Ascending aorta (tissue), 2 donors: Measurements from ENCODE around the gene TNPO1. TPM values are rescaled to one million over a fixed set of nuclear protein-coding genes. Genes with fewer than 3 reads are reported as not detected.
A peak's percentile ranks its signal among the peaks of the same experiment; 100 is the strongest.

Experiments used
- DNase-seq, 2 donors: peaks; one replicate each; pipeline ENCODE4 v3.0.0-alpha.2; 2019; ENCODE audit warnings: low spot score in 2 of 2
- H3K27ac ChIP-seq, 2 donors: fragments of 200-600 bp; sonication (generic); one replicate each; pipeline ENCODE4 v1.5.1; 2016 to 2017; ENCODE audit warnings: mild to moderate bottlenecking in 1 of 2
- H3K27me3 ChIP-seq: fragments of 200-600 bp; sonication (generic); one replicate; pipeline ENCODE4 v1.5.1; 2017
- H3K36me3 ChIP-seq, 2 donors: fragments of 200-600 bp; sonication (generic); one replicate each; pipeline ENCODE4 v1.5.1; 2016
- H3K4me1 ChIP-seq, 2 donors: fragments of 200-600 bp; sonication (generic); one replicate each; pipeline ENCODE4 v1.5.1; 2016 to 2017; ENCODE audit warnings: mild to moderate bottlenecking in 1 of 2
- H3K4me3 ChIP-seq, 2 donors: fragments of 200-600 bp; sonication (generic); one replicate each; pipeline ENCODE4 v1.5.1; 2016 to 2017; ENCODE audit warnings: mild to moderate bottlenecking in 1 of 2
- H3K9me3 ChIP-seq, 2 donors: fragments of 200-600 bp; sonication (generic); one replicate each; pipeline ENCODE4 v1.5.1; 2016
- CTCF ChIP-seq, 3 experiments: fragments of 200-600 bp in 2 of 3; fragments of 450-650 bp in 1 of 3; sonication (generic) in 2 of 3; IDR thresholded peaks; one replicate each; pipeline ENCODE4 v1.5.1; 2016 to 2019; ENCODE audit warnings: antibody characterized with exemption in 3 of 3, mild to moderate bottlenecking in 1 of 3, moderate library complexity in 1 of 3
- intact Hi-C: fragments of 100-400 bp; cut with DNase I; formaldehyde crosslinking; loops from one replicate; pipeline ENCODE4 v1.15.1; 2023
- total RNA-seq: library from RNA; depleted of rRNA; stranded (reverse); fragments of >200 nt; gene quantifications from one replicate; pipeline ENCODE4 v1.1.0, GENCODE V29; 2016

Gene TNPO1
- total RNA-seq, 1 donor from 2014 or later, result 48.5 TPM

DNA sequence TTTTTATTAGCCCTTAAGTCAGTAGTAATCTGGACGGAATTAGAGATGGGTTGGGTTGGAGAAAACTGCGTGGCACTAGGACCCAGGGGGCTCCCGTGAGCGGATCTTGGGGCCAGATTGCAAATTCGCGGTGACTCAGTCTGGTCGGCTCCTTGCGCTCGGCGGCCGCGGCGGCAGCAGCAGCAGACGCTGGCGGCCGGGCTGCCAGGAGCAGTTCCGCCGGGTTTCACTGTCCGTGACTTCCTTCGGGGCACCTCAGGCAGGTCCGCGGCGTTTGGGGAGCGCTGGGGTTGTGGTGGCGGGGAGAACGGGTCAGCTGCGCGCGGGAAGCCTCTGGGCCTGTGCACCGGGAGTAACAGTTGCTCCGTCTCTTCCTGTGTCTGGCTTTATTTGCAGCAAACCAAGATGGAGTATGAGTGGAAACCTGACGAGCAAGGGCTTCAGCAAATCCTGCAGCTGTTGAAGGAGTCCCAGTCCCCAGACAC lies 31.6 kb downstream of the TNPO1 start:
- intact Hi-C loops, result loop anchor here (1.0 to 10.0 kb wide), 3 partner anchors 32 to 483 kb away; partner anchors contain the start of genes FCHO2 and TNPO1
- Histone ChIP-seq H3K36me3 (no peaks in the 10 kb centered on the region), H3K9me3 (no peaks in the 10 kb centered on the region), H3K27me3 (no peaks in the 10 kb centered on the region), H3K27ac (peak overlapping the region; percentile 90 to 94), H3K4me1 (peaks cover 8 to 41% of the 10 kb centered on the region in 2 donors), H3K4me3 (peak overlapping the region; percentile 89 to 97)
- peak in 2 of 3 experiments; percentile 3 to 17 for TF ChIP-seq CTCF (IDR thresholded peaks at IDR 0.05)
- peak; percentile 59 to 94 for DNase-seq

DNA sequence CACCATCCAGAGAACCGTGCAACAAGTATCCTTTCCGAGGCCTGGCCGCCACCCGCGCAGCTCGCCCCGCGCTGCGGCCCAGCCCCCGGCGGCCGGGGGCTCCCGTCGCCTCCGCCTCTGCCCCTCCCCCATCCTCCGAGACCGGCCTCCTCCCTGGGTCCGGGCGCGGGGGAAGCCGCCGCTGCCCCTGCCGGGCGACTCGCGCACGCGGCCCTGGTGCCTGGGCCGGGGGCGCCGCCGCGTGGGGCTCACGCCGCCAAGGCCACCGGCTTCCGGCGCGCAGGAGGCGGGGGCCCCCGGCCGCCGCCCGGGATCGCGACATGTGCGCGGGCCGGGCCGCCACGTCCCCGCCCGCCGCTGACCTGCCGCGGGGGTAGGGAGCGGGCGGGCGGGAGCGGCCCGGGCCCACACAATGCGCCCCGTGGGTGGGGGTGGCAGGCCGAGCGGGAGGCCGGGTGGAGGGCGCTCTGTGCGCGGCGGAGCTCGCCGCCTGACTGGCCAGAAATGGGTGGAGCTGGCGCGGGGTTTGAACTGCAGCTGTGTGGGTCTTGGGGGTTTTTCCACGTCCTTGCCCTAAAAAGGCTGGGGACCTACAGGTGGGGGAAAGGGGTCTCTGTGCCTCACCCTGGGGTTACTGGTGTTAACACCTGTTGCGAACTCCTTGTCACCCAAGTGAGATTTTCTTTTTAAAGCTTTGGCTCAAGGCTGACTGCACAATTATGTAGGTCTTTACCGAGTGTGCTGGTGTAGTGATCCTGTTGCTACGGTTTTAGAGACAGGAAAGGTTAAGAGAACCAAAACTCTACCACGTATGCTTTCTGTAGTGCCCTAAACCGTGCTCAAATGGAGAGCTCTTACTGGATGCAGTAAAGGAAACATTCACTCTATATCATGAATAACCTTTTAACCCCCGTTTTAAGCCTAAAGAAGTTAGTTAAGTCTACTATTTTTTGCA lies 32.3 kb downstream of the TNPO1 start:
- no peaks in the 10 kb centered on the region for H3K9me3 ChIP-seq
- H3K36me3 ChIP-seq, result no peaks in the 10 kb centered on the region
- no peaks in the 10 kb centered on the region for H3K27me3 ChIP-seq
- H3K4me3 ChIP-seq, result peak overlapping the region; percentile 89 to 97
- intact Hi-C loops, result loop anchor here (1.0 to 10.0 kb wide), 3 partner anchors 32 to 484 kb away; partner anchors contain the start of genes FCHO2 and TNPO1
- peak in 1 of 2 donors; percentile 75 for DNase-seq
- TF ChIP-seq CTCF (IDR thresholded peaks at IDR 0.05), result no peak
- H3K4me1 ChIP-seq, result peaks cover 6 to 38% of the 10 kb centered on the region in 2 donors
- peak overlapping the region; percentile 90 to 94 for H3K27ac ChIP-seq

DNA sequence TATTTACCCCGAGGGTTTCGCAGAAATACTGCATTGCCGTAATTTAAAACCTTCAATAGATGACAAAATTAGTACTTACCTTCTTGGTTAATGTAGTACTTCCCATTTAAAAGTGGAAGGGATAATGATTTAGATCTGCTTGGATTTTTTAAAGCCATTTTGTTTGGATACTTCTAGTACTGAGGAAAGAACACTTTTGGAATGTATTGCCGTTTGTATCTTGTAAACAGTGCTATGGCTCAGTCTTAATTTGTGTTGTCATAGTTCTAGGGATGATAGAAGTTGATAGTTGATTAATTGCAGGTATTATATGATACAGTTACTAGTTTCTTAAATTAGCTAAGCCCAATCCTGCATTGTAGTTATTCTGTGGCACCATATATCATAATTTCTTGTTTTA lies 33.1 kb downstream of the TNPO1 start:
- H3K36me3 ChIP-seq, result no peaks in the 10 kb centered on the region
- no peak for DNase-seq
- peak overlapping the region; percentile 89 to 97 for H3K4me3 ChIP-seq
- no peaks in the 10 kb centered on the region for H3K9me3 ChIP-seq
- peaks cover 6 to 44% of the 10 kb centered on the region in 2 donors for H3K4me1 ChIP-seq
- H3K27ac ChIP-seq, result peak overlapping the region; percentile 63 to 94
- H3K27me3 ChIP-seq, result no peaks in the 10 kb centered on the region
- intact Hi-C loops, result loop anchor here (5.0 to 10.0 kb wide), 2 partner anchors 108 to 485 kb away; partner anchors contain the start of gene FCHO2
- TF ChIP-seq CTCF (IDR thresholded peaks at IDR 0.05), result no peak

DNA sequence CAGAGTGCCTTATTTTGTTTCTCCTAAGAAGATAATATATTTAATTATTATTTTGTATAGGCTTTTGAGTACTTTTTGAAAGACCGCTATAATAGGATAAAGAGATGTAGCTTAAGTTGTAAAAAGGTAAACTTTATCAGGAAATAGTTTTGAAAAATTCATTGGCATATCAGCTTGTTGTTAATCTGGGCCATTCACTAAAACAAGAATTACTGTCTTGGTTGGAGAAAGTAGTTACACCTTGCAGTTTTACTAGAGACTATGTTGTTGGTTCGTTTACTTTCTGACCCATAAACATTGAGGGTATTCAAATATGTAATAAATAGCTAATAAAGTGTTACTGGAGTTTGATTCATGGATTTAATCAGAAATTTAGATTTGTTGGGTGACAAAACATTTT lies 33.7 kb downstream of the TNPO1 start:
- intact Hi-C loops, result no loop called here
- no peak for TF ChIP-seq CTCF (IDR thresholded peaks at IDR 0.05)
- no peaks in the 10 kb centered on the region for H3K27me3 ChIP-seq
- H3K9me3 ChIP-seq, result no peaks in the 10 kb centered on the region
- peaks cover 3% of the 10 kb centered on the region in 2 donors for H3K36me3 ChIP-seq
- peak overlapping the region; percentile 89 to 97 for H3K4me3 ChIP-seq
- H3K4me1 ChIP-seq, result peaks cover 6 to 45% of the 10 kb centered on the region in 2 donors
- peak overlapping the region in 1 of 2 donors; percentile 27 for H3K27ac ChIP-seq
- DNase-seq, result no peak

- H3K27ac ChIP-seq, result no peak overlapping the region
- H3K9me3 ChIP-seq, result no peaks in the 10 kb centered on the region
- peaks cover 8 to 21% of the 10 kb centered on the region in 2 donors for H3K36me3 ChIP-seq
- H3K27me3 ChIP-seq, result no peaks in the 10 kb centered on the region
- no peak for DNase-seq
- peaks cover 3 to 43% of the 10 kb centered on the region in 2 donors for H3K4me1 ChIP-seq
- intact Hi-C loops, result no loop called here
- no peak for TF ChIP-seq CTCF (IDR thresholded peaks at IDR 0.05)
- H3K4me3 ChIP-seq, result peak overlapping the region in 1 of 2 donors; percentile 97
These were observed 35.9 kb downstream of the TNPO1 start for GRCh38 chr5:72852356-72852755.
